GM23338 (cell line): ENCODE results near the gene TSBP1. TPM values are rescaled to one million over a fixed set of nuclear protein-coding genes. Genes with fewer than 3 reads are reported as not detected.

Source experiments
- ATAC-seq: fragments of 200-7000 bp; cut with Tn5 transposase; 3 replicates; pipeline ENCODE4 v1.9.1; 2020
- DNase-seq: peaks from one replicate; pipeline ENCODE4 v3.0.0-alpha.2; 2015; ENCODE audit warnings: low spot score
- H2AFZ ChIP-seq: fragments of 200-600 bp; sonication (generic); 2 replicates; pipeline ENCODE4 v1.8.0; 2016; ENCODE audit warnings: antibody characterized with exemption, mild to moderate bottlenecking, moderate library complexity
- H3F3A ChIP-seq: fragments of 200-600 bp; sonication (generic); replicated peaks from 2 replicates; pipeline ENCODE4 v1.8.0; 2017; ENCODE audit warnings: antibody characterized with exemption, mixed run types, low read depth
- H3K27ac ChIP-seq: fragments of 200-600 bp; sonication (generic); 2 replicates; pipeline ENCODE4 v1.6.1; 2016; ENCODE audit warnings: low read depth
- H3K27me3 ChIP-seq: fragments of 200-600 bp; sonication (generic); 2 replicates; pipeline ENCODE4 v1.8.0; 2016; ENCODE audit warnings: mild to moderate bottlenecking, mixed run types, moderate library complexity; ENCODE audit not compliant: insufficient read depth
- H3K36me3 ChIP-seq: fragments of 200-600 bp; sonication (generic); 2 replicates; pipeline ENCODE4 v1.8.0; 2016; ENCODE audit warnings: mild to moderate bottlenecking; ENCODE audit not compliant: insufficient read depth
- H3K4me1 ChIP-seq: fragments of 200-600 bp; sonication (generic); 2 replicates; pipeline ENCODE4 v1.8.0; 2016; ENCODE audit warnings: mild to moderate bottlenecking, moderate library complexity; ENCODE audit not compliant: insufficient read depth
- H3K4me2 ChIP-seq: fragments of 200-600 bp; sonication (generic); 2 replicates; pipeline ENCODE4 v1.7.1; 2017; ENCODE audit warnings: mixed run types
- H3K4me3 ChIP-seq: fragments of 200-600 bp; sonication (generic); 2 replicates; pipeline ENCODE4 v1.6.1; 2016; ENCODE audit warnings: mixed run types
- H3K79me2 ChIP-seq: fragments of 200-600 bp; sonication (generic); replicated peaks from 2 replicates; pipeline ENCODE4 v1.8.0; 2017; ENCODE audit warnings: mild to moderate bottlenecking; ENCODE audit not compliant: insufficient read depth
- H3K9me2 ChIP-seq: fragments of 200-600 bp; sonication (generic); 2 replicates; pipeline ENCODE4 v1.8.0; 2017; ENCODE audit not compliant: insufficient read depth
- H4K20me1 ChIP-seq: fragments of 200-600 bp; sonication (generic); replicated peaks from 2 replicates; pipeline ENCODE4 v1.8.0; 2017; ENCODE audit warnings: mild to moderate bottlenecking; ENCODE audit not compliant: insufficient read depth
- H3K27ac Mint-ChIP-seq: 2 replicates; pipeline ENCODE4 v1.8.0; 2020; ENCODE audit warnings: inconsistent platforms, mild to moderate bottlenecking, moderate library complexity, mixed read lengths
- H3K27me3 Mint-ChIP-seq: 3 replicates; pipeline ENCODE4 v1.8.0; 2022; ENCODE audit warnings: low read depth, mild to moderate bottlenecking, moderate library complexity, mixed read lengths, inconsistent platforms; ENCODE audit not compliant: insufficient read depth, poor library complexity
- H3K36me3 Mint-ChIP-seq: 3 replicates; pipeline ENCODE4 v1.8.0; 2021; ENCODE audit warnings: low read depth, mild to moderate bottlenecking, inconsistent platforms, moderate library complexity, mixed read lengths
- H3K4me1 Mint-ChIP-seq: 3 replicates; pipeline ENCODE4 v1.8.0; 2020; ENCODE audit warnings: mild to moderate bottlenecking, inconsistent platforms, mixed read lengths
- H3K4me3 Mint-ChIP-seq: 3 replicates; pipeline ENCODE4 v1.8.0; 2021; ENCODE audit warnings: moderate library complexity, mild to moderate bottlenecking, inconsistent platforms, mixed read lengths
- H3K9me3 Mint-ChIP-seq: 3 replicates; pipeline ENCODE4 v1.8.0; 2020; ENCODE audit warnings: moderate library complexity, mild to moderate bottlenecking, inconsistent platforms, mixed read lengths
- CREB1 ChIP-seq: fragments of 250-450 bp; sonication (Bioruptor Pico); IDR thresholded peaks from 2 replicates; pipeline ENCODE4 v1.5.0; 2020; ENCODE audit warnings: low read depth, mild to moderate bottlenecking, moderate library complexity
- CTCF ChIP-seq, 2 experiments: fragments of 200-600 bp in 1 of 2; sonication (generic) in 1 of 2; conservative IDR thresholded peaks; 2 replicates each; pipeline versions ENCODE4 v1.5.1 to v1.6.1; 2016 to 2017; ENCODE audit warnings: antibody characterized with exemption in 2 of 2, low read depth in 2 of 2, mild to moderate bottlenecking in 2 of 2, moderate library complexity in 1 of 2
- ETS1 ChIP-seq: IDR thresholded peaks from 2 replicates; pipeline ENCODE4 v1.6.1; 2016; ENCODE audit warnings: antibody characterized with exemption
- EZH2 ChIP-seq: fragments of 200-600 bp; sonication (generic); IDR thresholded peaks from one replicate; pipeline ENCODE4 v1.8.0; 2017; ENCODE audit warnings: antibody characterized with exemption, mild to moderate bottlenecking, low read depth; ENCODE audit not compliant: unreplicated experiment
- EZH2phosphoT487 ChIP-seq: fragments of 200-600 bp; sonication (generic); IDR thresholded peaks from one replicate; pipeline ENCODE4 v1.8.1; 2018; ENCODE audit warnings: antibody characterized with exemption; ENCODE audit not compliant: unreplicated experiment
- JUNB ChIP-seq: IDR thresholded peaks from one replicate; pipeline ENCODE4 v1.6.1; 2016; ENCODE audit warnings: antibody characterized with exemption; ENCODE audit not compliant: unreplicated experiment
- NANOG ChIP-seq: IDR thresholded peaks from 2 replicates; pipeline ENCODE4 v1.6.1; 2016; ENCODE audit warnings: antibody characterized with exemption, borderline replicate concordance
- POLR2AphosphoS5 ChIP-seq: IDR thresholded peaks from 2 replicates; pipeline ENCODE4 v1.6.1; 2016; ENCODE audit warnings: antibody characterized with exemption, low read depth
- STAT1 ChIP-seq: IDR thresholded peaks from one replicate; pipeline ENCODE4 v1.6.1; 2016; ENCODE audit warnings: antibody characterized with exemption; ENCODE audit not compliant: unreplicated experiment
- ZNF114 ChIP-seq: fragments of 250-450 bp; sonication (Bioruptor Pico); IDR thresholded peaks from 2 replicates; pipeline ENCODE4 v1.5.0; 2020; ENCODE audit warnings: mild to moderate bottlenecking, moderate library complexity
- ZNF331 ChIP-seq: fragments of 250-450 bp; sonication (Bioruptor Pico); IDR thresholded peaks from 2 replicates; pipeline ENCODE4 v1.5.0; 2020; ENCODE audit warnings: low read depth, mild to moderate bottlenecking, moderate library complexity
- ZNF462 ChIP-seq: fragments of 250-450 bp; sonication (Bioruptor Pico); IDR thresholded peaks from 2 replicates; pipeline ENCODE4 v1.5.0; 2020; ENCODE audit warnings: mild to moderate bottlenecking, moderate library complexity
- polyA plus RNA-seq: library from polyadenylated mRNA; unstranded; fragments of >200 nt; fragmentation: Nextera tagmentation; extraction: Ambion mirVana; gene quantifications from 2 replicates; pipeline ENCODE4 v1.2.1, GENCODE V29; 2016
- total RNA-seq: library from RNA; depleted of rRNA; stranded (reverse); fragments of >200 nt; shearing (Covaris generic); gene quantifications from 2 replicates; pipeline ENCODE4 v1.2.3, GENCODE V29; 2014

TSBP1 gene
- total and polyA plus RNA-seq, 2 experiments from 2014 or later: 0.15 TPM; not detected in 1

- no peak overlapping the region for H3K4me3 ChIP-seq
- no peak overlapping the region for H2AFZ ChIP-seq
- no peaks in the 10 kb centered on the region for H4K20me1 ChIP-seq
- H3K4me2 ChIP-seq: no peak overlapping the region
- no peak overlapping the region for H3K27ac Mint-ChIP-seq
- H3F3A ChIP-seq: no peaks in the 10 kb centered on the region
- no peaks in the 10 kb centered on the region for H3K36me3 Mint-ChIP-seq
- H3K27me3 ChIP-seq: no peaks in the 10 kb centered on the region
- H3K27me3 Mint-ChIP-seq: peaks cover 7% of the 10 kb centered on the region
- H3K4me1 ChIP-seq: no peaks in the 10 kb centered on the region
- no peak for ATAC-seq
- no peaks in the 10 kb centered on the region for H3K9me2 ChIP-seq
- no peaks in the 10 kb centered on the region for H3K79me2 ChIP-seq
- TF ChIP-seq ZNF114 (no peak), EZH2 (no peak), STAT1 (no peak)
- H3K9me3 Mint-ChIP-seq: peaks cover 2% of the 10 kb centered on the region; the same call in 1 of the 3 replicates
- H3K4me3 Mint-ChIP-seq: no peak overlapping the region
- H3K4me1 Mint-ChIP-seq: no peaks in the 10 kb centered on the region
- no peaks in the 10 kb centered on the region for H3K36me3 ChIP-seq
- H3K27ac ChIP-seq: no peak overlapping the region
- DNase-seq: no peak
These were observed 19.8 kb upstream of the TSBP1 start for GRCh38 chr6:32391505-32391904.

- Mint-ChIP-seq H3K27ac (no peak overlapping the region), H3K4me1 (no peaks in the 10 kb centered on the region), H3K4me3 (no peak overlapping the region), H3K27me3 (peaks cover 2% of the 10 kb centered on the region), H3K9me3 (peaks cover 12% of the 10 kb centered on the region; the same call in 2 of the 3 replicates), H3K36me3 (peaks cover 3% of the 10 kb centered on the region; the same call in 1 of the 3 replicates)
- Histone ChIP-seq H3K4me1 (no peaks in the 10 kb centered on the region), H3K79me2 (no peaks in the 10 kb centered on the region), H3K9me2 (no peaks in the 10 kb centered on the region), H2AFZ (no peak overlapping the region), H3K27me3 (no peaks in the 10 kb centered on the region), H3K27ac (no peak overlapping the region), H3K4me3 (no peak overlapping the region), H3K36me3 (no peaks in the 10 kb centered on the region), H3F3A (no peaks in the 10 kb centered on the region), H4K20me1 (no peaks in the 10 kb centered on the region), H3K4me2 (no peak overlapping the region)
- no peak for DNase-seq
- no peak for ATAC-seq
- TF ChIP-seq CREB1 (no peak), NANOG (no peak), CTCF (conservative IDR thresholded peaks at IDR 0.05; ENCODE audit: low read depth in 2 of 2) (no peak), JUNB (no peak), EZH2phosphoT487 (no peak), ZNF331 (CRISPR knock-in tag) (no peak), EZH2 (no peak), POLR2AphosphoS5 (no peak), ETS1 (no peak), ZNF114 (no peak), ZNF462 (CRISPR knock-in tag) (no peak), STAT1 (no peak)
These were observed 16.1 kb upstream of the TSBP1 start for GRCh38 chr6:32387589-32388340.
